Neural progenitor cell (in vitro differentiated cells): ENCODE results near the gene CCSER2. TPM values are rescaled to one million over a fixed set of nuclear protein-coding genes. Genes with fewer than 3 reads are reported as not detected.

Experiments used
- DNase-seq: peaks from one replicate; pipeline ENCODE4 v3.0.0-alpha.2; 2016; ENCODE audit warnings: low spot score
- H2AFZ ChIP-seq: fragments of 200-600 bp; sonication (generic); replicated peaks from 2 replicates; pipeline ENCODE4 v1.6.1; 2016; ENCODE audit warnings: antibody characterized with exemption
- H3F3A ChIP-seq: fragments of 200-600 bp; sonication (generic); 2 replicates; pipeline ENCODE4 v1.6.1; 2016; ENCODE audit warnings: antibody characterized with exemption, low read depth
- H3K27ac ChIP-seq: fragments of 200-600 bp; sonication (generic); 2 replicates; pipeline ENCODE4 v1.5.1; 2016; ENCODE audit warnings: mild to moderate bottlenecking
- H3K27me3 ChIP-seq: fragments of 200-600 bp; sonication (generic); 2 replicates; pipeline ENCODE4 v1.6.1; 2016; ENCODE audit warnings: mild to moderate bottlenecking, moderate library complexity
- H3K36me3 ChIP-seq: fragments of 200-600 bp; sonication (generic); 2 replicates; pipeline ENCODE4 v1.5.1; 2016
- H3K4me1 ChIP-seq: fragments of 200-600 bp; sonication (generic); 2 replicates; pipeline ENCODE4 v1.6.1; 2016; ENCODE audit warnings: mixed run types
- H3K4me2 ChIP-seq: fragments of 200-600 bp; sonication (generic); 2 replicates; pipeline ENCODE4 v1.6.1; 2016
- H3K4me3 ChIP-seq: fragments of 200-600 bp; sonication (generic); 2 replicates; pipeline ENCODE4 v1.5.1; 2016
- H3K79me2 ChIP-seq: fragments of 200-600 bp; sonication (generic); 2 replicates; pipeline ENCODE4 v1.6.1; 2016; ENCODE audit warnings: low read depth
- H3K9ac ChIP-seq: fragments of 200-600 bp; sonication (generic); 2 replicates; pipeline ENCODE4 v1.6.1; 2016
- H3K9me3 ChIP-seq: fragments of 200-600 bp; sonication (generic); 2 replicates; pipeline ENCODE4 v1.5.1; 2016; ENCODE audit warnings: low read depth
- H4K20me1 ChIP-seq: fragments of 200-600 bp; sonication (generic); 2 replicates; pipeline ENCODE4 v1.6.1; 2016; ENCODE audit warnings: low read depth
- H3K27ac Mint-ChIP-seq: 3 replicates; pipeline ENCODE4 v1.8.0; 2021; ENCODE audit warnings: mixed read lengths
- H3K27me3 Mint-ChIP-seq: 2 replicates; pipeline ENCODE4 v1.8.0; 2022; ENCODE audit warnings: low read depth, mild to moderate bottlenecking, inconsistent platforms, moderate library complexity, mixed read lengths; ENCODE audit not compliant: insufficient read depth
- H3K36me3 Mint-ChIP-seq: 3 replicates; pipeline ENCODE4 v1.8.0; 2021; ENCODE audit warnings: mixed read lengths
- H3K4me1 Mint-ChIP-seq: 3 replicates; pipeline ENCODE4 v1.8.0; 2021; ENCODE audit warnings: mixed read lengths
- H3K4me3 Mint-ChIP-seq: 3 replicates; pipeline ENCODE4 v1.8.0; 2021; ENCODE audit warnings: mild to moderate bottlenecking, moderate library complexity, mixed read lengths
- H3K9me3 Mint-ChIP-seq: 3 replicates; pipeline ENCODE4 v1.8.0; 2020; ENCODE audit warnings: mixed read lengths
- EZH2 ChIP-seq: fragments of 200-600 bp; sonication (generic); IDR thresholded peaks from 2 replicates; pipeline ENCODE4 v1.6.1; 2017; ENCODE audit warnings: antibody characterized with exemption, mild to moderate bottlenecking, moderate library complexity
- EZH2phosphoT487 ChIP-seq: fragments of 200-600 bp; sonication (generic); IDR thresholded peaks from 2 replicates; pipeline ENCODE4 v1.6.1; 2017; ENCODE audit warnings: antibody characterized with exemption
- total RNA-seq: library from RNA; depleted of rRNA; stranded (reverse); fragments of >200 nt; gene quantifications from 2 replicates; pipeline ENCODE4 v1.2.3, GENCODE V29; 2015; ENCODE audit warnings: low replicate concordance
- TF ChIP-seq, protein P1 (sequence below): fragments of 200-600 bp; sonication (generic); IDR thresholded peaks from 2 replicates; pipeline ENCODE4 v1.5.1; 2017; ENCODE audit warnings: antibody characterized with exemption, mild to moderate bottlenecking

Gene CCSER2
- total RNA-seq, 1 donor from 2014 or later, result 39.3 TPM

- Mint-ChIP-seq H3K27ac (no peak overlapping the region), H3K4me3 (no peak overlapping the region), H3K9me3 (peaks cover 21% of the 10 kb centered on the region), H3K27me3 (peaks cover 4% of the 10 kb centered on the region), H3K4me1 (no peaks in the 10 kb centered on the region), H3K36me3 (peaks cover 29% of the 10 kb centered on the region)
- no peaks in the 10 kb centered on the region for H3K79me2 ChIP-seq
- no peak overlapping the region for H3K4me3 ChIP-seq
- no peaks in the 10 kb centered on the region for H3F3A ChIP-seq
- no peaks in the 10 kb centered on the region for H3K4me1 ChIP-seq
- H3K4me2 ChIP-seq, result no peak overlapping the region
- no peaks in the 10 kb centered on the region for H3K27me3 ChIP-seq
- no peak for DNase-seq
- H3K9ac ChIP-seq, result no peak overlapping the region
- H3K27ac ChIP-seq, result no peak overlapping the region
- H2AFZ ChIP-seq, result no peak overlapping the region
- H4K20me1 ChIP-seq, result no peaks in the 10 kb centered on the region
- TF ChIP-seq EZH2phosphoT487 (no peak), EZH2 (no peak)
- TF ChIP-seq, protein P1, sequence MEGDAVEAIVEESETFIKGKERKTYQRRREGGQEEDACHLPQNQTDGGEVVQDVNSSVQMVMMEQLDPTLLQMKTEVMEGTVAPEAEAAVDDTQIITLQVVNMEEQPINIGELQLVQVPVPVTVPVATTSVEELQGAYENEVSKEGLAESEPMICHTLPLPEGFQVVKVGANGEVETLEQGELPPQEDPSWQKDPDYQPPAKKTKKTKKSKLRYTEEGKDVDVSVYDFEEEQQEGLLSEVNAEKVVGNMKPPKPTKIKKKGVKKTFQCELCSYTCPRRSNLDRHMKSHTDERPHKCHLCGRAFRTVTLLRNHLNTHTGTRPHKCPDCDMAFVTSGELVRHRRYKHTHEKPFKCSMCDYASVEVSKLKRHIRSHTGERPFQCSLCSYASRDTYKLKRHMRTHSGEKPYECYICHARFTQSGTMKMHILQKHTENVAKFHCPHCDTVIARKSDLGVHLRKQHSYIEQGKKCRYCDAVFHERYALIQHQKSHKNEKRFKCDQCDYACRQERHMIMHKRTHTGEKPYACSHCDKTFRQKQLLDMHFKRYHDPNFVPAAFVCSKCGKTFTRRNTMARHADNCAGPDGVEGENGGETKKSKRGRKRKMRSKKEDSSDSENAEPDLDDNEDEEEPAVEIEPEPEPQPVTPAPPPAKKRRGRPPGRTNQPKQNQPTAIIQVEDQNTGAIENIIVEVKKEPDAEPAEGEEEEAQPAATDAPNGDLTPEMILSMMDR, result no peak
- H3K36me3 ChIP-seq, result no peaks in the 10 kb centered on the region
- no peaks in the 10 kb centered on the region for H3K9me3 ChIP-seq
These were observed 156.2 kb downstream of the CCSER2 start for GRCh38 chr10:84484541-84484940.

GRCh38 chr10:84493361-84493760, 165.0 kb downstream of the CCSER2 start:
- H3K4me2 ChIP-seq, result no peak overlapping the region

DNA sequence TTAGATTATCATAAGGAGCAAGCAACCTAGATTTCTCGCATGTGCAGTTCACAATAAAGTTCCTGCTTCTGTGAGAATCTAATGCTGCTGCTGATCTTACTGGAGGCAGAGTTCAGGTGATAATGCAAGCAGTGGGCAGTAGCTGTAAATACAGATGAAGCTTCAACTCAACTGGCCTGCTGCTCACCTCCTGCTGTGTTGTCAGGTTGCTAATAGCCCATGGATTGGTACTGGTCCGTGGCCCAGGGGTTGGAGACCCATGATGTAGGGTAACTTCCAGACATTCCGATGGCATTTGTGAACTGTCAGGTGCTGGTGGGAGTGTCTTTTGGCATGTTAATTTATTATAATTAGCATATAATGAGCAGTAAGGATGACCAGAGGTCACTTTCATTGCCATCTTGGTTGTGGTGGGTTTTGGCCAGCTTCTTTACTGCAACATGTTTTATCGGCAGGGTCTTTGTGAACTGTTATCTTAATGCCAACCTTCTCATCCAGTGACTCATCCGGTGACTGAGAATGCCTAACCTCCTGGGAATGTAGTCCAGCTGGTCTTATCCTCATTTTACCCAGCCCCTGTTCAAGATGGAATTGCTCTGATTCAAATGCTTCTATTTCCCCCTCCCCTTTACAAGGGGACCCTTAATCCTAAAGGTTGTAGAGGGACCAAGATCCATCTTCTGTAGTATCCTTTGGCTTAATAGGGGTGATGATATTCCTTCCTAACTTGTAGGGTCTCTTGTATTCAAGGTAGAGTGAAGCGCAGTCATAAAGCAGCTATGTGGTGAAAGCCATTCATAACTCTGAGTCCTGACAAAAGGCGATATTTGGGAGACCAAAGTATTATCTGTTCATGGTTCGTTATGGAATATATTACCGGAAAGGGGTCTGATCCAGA, 165.8 kb downstream of the CCSER2 start:
- Histone ChIP-seq H3K9me3 (no peaks in the 10 kb centered on the region), H2AFZ (no peak overlapping the region), H3K4me3 (no peak overlapping the region), H3K4me2 (no peak overlapping the region), H3F3A (no peaks in the 10 kb centered on the region), H3K27me3 (no peaks in the 10 kb centered on the region), H3K79me2 (no peaks in the 10 kb centered on the region), H3K9ac (no peak overlapping the region), H3K27ac (no peak overlapping the region), H3K4me1 (no peaks in the 10 kb centered on the region), H4K20me1 (no peaks in the 10 kb centered on the region), H3K36me3 (no peaks in the 10 kb centered on the region)
- H3K4me3 Mint-ChIP-seq, result no peak overlapping the region
- H3K36me3 Mint-ChIP-seq, result peaks cover 23% of the 10 kb centered on the region
- TF ChIP-seq, protein P1, result no peak
- no peak for TF ChIP-seq EZH2
- TF ChIP-seq EZH2phosphoT487, result no peak
- H3K9me3 Mint-ChIP-seq, result peaks cover 19% of the 10 kb centered on the region
- H3K27ac Mint-ChIP-seq, result no peak overlapping the region
- H3K27me3 Mint-ChIP-seq, result peaks cover 2% of the 10 kb centered on the region
- no peaks in the 10 kb centered on the region for H3K4me1 Mint-ChIP-seq
- DNase-seq, result no peak

More at GRCh38 chr10:84493361-84493760, 165.0 kb downstream of the CCSER2 start:
- Histone ChIP-seq H3K79me2 (no peaks in the 10 kb centered on the region), H3K27ac (no peak overlapping the region), H3K4me1 (no peaks in the 10 kb centered on the region), H3F3A (no peaks in the 10 kb centered on the region), H4K20me1 (no peaks in the 10 kb centered on the region), H3K36me3 (no peaks in the 10 kb centered on the region), H2AFZ (no peak overlapping the region), H3K9ac (no peak overlapping the region), H3K9me3 (no peaks in the 10 kb centered on the region), H3K4me3 (no peak overlapping the region), H3K27me3 (no peaks in the 10 kb centered on the region)
- TF ChIP-seq EZH2phosphoT487 (no peak), EZH2 (no peak)
- TF ChIP-seq, protein P1, result no peak
- Mint-ChIP-seq H3K4me1 (no peaks in the 10 kb centered on the region), H3K9me3 (peaks cover 27% of the 10 kb centered on the region), H3K4me3 (no peak overlapping the region), H3K27me3 (peaks cover 5% of the 10 kb centered on the region), H3K27ac (no peak overlapping the region), H3K36me3 (peaks cover 31% of the 10 kb centered on the region)
- no peak for DNase-seq
